Vagina (tissue), 2 donors: ENCODE measurements around the gene CARHSP1.
"Not testable (repeated sequence)": the region's sequence is repeated elsewhere in the genome, so short reads cannot be mapped to it uniquely, and the experiment has no call there.

ENCODE experiments used
- CTCF ChIP-seq, 3 experiments: fragments of 450-650 bp in 2 of 3; fragments of 200-600 bp in 1 of 3; sonication (generic) in 1 of 3; IDR thresholded peaks; one replicate each; pipeline ENCODE4 v1.5.1; 2017 to 2019; ENCODE audit warnings: antibody characterized with exemption in 3 of 3, mild to moderate bottlenecking in 2 of 3, moderate library complexity in 2 of 3
- POLR2A ChIP-seq, 2 donors: fragments of 450-650 bp; IDR thresholded peaks; one replicate each; pipeline ENCODE4 v1.6.1; 2017; ENCODE audit warnings: antibody characterized with exemption in 2 of 2, mild to moderate bottlenecking in 2 of 2, moderate library complexity in 2 of 2

DNA sequence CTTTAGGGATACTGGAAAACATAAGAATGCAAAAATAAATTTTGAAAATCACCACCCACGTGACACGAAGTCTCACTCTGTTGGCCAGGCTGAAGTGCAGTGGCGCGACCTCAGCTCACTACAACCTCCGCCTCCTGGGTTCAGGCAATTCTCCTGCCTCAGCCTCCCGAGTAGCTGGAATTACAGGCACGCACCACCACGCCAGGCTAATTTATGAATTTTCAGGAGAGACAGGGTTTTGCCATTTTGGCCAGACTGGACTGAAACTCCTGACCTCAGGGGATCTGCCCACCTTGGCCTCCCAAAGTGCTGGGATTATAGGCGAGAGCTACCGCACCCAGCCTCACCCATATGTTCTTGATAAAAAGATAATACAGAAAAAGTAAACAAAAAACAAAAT lies 48.5 kb upstream of the CARHSP1 start:
- not testable (repeated sequence) for TF ChIP-seq CTCF, POLR2A (IDR thresholded peaks at IDR 0.05)
